ENCODE measurements around the gene DISP1. TPM values are rescaled to one million over a fixed set of nuclear protein-coding genes. Genes with fewer than 3 reads are reported as not detected.

The DISP1 gene, protein sequence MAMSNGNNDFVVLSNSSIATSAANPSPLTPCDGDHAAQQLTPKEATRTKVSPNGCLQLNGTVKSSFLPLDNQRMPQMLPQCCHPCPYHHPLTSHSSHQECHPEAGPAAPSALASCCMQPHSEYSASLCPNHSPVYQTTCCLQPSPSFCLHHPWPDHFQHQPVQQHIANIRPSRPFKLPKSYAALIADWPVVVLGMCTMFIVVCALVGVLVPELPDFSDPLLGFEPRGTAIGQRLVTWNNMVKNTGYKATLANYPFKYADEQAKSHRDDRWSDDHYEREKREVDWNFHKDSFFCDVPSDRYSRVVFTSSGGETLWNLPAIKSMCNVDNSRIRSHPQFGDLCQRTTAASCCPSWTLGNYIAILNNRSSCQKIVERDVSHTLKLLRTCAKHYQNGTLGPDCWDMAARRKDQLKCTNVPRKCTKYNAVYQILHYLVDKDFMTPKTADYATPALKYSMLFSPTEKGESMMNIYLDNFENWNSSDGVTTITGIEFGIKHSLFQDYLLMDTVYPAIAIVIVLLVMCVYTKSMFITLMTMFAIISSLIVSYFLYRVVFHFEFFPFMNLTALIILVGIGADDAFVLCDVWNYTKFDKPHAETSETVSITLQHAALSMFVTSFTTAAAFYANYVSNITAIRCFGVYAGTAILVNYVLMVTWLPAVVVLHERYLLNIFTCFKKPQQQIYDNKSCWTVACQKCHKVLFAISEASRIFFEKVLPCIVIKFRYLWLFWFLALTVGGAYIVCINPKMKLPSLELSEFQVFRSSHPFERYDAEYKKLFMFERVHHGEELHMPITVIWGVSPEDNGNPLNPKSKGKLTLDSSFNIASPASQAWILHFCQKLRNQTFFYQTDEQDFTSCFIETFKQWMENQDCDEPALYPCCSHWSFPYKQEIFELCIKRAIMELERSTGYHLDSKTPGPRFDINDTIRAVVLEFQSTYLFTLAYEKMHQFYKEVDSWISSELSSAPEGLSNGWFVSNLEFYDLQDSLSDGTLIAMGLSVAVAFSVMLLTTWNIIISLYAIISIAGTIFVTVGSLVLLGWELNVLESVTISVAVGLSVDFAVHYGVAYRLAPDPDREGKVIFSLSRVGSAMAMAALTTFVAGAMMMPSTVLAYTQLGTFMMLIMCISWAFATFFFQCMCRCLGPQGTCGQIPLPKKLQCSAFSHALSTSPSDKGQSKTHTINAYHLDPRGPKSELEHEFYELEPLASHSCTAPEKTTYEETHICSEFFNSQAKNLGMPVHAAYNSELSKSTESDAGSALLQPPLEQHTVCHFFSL (N-terminal part only)
- total RNA-seq = 1 to 10 TPM; 1.7 to 4.2 (median 3.0) TPM
- long read RNA-seq, partial matches to known transcripts = 0 of 1 reads
- long read RNA-seq, other reads (novel, unspliced or antisense) = 1 of 1 reads

DNA sequence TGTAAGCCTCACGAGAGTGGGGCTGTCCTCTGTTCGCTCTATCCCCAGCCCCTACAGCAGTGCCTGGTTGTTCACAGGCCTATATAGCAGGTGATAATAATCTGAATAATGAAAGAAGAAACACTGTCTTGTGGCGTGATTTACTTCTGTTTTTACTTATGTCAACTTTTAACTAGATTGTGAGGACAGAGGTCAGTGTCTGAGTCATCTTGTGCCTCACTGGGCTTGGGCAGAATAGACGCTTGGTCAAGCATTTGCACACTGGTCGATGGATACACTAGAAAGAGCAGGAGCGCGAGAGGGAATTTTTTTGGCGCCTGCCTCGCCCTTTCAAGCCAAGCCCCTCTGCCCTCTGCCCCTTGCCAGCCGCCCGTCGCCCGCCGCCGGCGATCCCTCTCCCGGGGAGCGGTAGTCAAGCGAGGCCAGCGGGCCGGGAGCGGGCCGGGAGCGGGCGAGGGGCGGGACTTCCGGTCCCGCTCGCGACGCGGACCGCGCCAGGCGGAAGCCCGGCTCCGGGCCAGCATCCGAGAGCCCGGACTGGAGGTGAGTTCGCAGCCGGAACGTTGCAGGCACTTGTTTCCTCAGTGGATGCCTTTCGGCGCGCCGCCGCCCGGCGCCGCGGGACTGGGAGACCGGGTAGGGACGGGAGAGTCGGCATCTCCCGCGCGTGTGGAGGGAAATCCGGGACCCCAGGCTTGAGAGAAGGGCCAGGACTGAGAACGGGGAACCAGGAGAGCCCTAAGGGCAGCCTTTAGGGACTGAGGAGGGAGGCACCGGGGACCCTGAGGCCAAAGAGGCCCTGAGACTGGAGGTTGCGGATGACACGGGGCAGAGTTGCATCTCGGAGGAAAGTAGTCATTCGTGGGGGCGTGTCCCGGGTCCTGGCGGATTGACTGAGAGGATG, at the start of gene DISP1:
Gene DISP1, plus strand, starts transcription at position 504 of the 904 bp plus-strand sequence. CDS start 127,785 bp downstream, outside the sequence.
- H3K4me1 ChIP-seq = peaks cover 0 to 5% (median 0%) of the 10 kb centered on the region in 4 donors
- H3K36me3 ChIP-seq = no peaks in the 10 kb centered on the region
- peak; percentile 85 to 90 (median 89) for DNase-seq
- H3K4me3 ChIP-seq = peak within 1 kb of the TSS; percentile 68 to 91 (median 69)
- peak; percentile 92 to 98 (median 97) for ATAC-seq
- peak within 1 kb of the TSS; percentile 75 to 85 (median 81) for H3K27ac ChIP-seq
- TF ChIP-seq POLR2A (IDR thresholded peaks at IDR 0.05) = peak; percentile 63
- TF ChIP-seq, protein P1, sequence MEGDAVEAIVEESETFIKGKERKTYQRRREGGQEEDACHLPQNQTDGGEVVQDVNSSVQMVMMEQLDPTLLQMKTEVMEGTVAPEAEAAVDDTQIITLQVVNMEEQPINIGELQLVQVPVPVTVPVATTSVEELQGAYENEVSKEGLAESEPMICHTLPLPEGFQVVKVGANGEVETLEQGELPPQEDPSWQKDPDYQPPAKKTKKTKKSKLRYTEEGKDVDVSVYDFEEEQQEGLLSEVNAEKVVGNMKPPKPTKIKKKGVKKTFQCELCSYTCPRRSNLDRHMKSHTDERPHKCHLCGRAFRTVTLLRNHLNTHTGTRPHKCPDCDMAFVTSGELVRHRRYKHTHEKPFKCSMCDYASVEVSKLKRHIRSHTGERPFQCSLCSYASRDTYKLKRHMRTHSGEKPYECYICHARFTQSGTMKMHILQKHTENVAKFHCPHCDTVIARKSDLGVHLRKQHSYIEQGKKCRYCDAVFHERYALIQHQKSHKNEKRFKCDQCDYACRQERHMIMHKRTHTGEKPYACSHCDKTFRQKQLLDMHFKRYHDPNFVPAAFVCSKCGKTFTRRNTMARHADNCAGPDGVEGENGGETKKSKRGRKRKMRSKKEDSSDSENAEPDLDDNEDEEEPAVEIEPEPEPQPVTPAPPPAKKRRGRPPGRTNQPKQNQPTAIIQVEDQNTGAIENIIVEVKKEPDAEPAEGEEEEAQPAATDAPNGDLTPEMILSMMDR (IDR thresholded peaks at IDR 0.05) = no peak
- no peaks in the 10 kb centered on the region for H3K9me3 ChIP-seq
- H3K27me3 ChIP-seq = no peaks in the 10 kb centered on the region
- 5% methylated on average over 29 of the region's 67 CpGs for WGBS (ENCODE audit: insufficient coverage, low coverage, low lambda C conversion rate, missing lambda C conversion rate)
- intact Hi-C loops (cut with DNase I) = no loop called here

- WGBS (ENCODE audit: insufficient coverage, low coverage, low lambda C conversion rate, missing lambda C conversion rate) = 64% methylated on average over 5 of the region's 5 CpGs
- Histone ChIP-seq H3K36me3 (no peaks in the 10 kb centered on the region), H3K27me3 (no peaks in the 10 kb centered on the region), H3K4me3 (no peak overlapping the region), H3K27ac (no peak overlapping the region), H3K9me3 (peaks cover 0 to 5% (median 0%) of the 10 kb centered on the region in 4 donors), H3K4me1 (no peaks in the 10 kb centered on the region)
- intact Hi-C loops (cut with DNase I) = no loop called here
- ATAC-seq (no peak), DNase-seq (no peak)
- no peak for TF ChIP-seq POLR2A (IDR thresholded peaks at IDR 0.05)
- TF ChIP-seq, protein P1 (IDR thresholded peaks at IDR 0.05) = no peak
Observed at GRCh38 chr1:222767152-222767571, 47.7 kb upstream of the DISP1 start.

GRCh38 chr1:222768592-222768991, 46.2 kb upstream of the DISP1 start:
- H3K27me3 ChIP-seq = no peaks in the 10 kb centered on the region
- H3K36me3 ChIP-seq = no peaks in the 10 kb centered on the region
- peaks cover 0 to 5% (median 0%) of the 10 kb centered on the region in 4 donors for H3K9me3 ChIP-seq
- intact Hi-C loops (cut with DNase I) = no loop called here
- DNase-seq (no peak), ATAC-seq (no peak)
- no peaks in the 10 kb centered on the region for H3K4me1 ChIP-seq
- H3K27ac ChIP-seq = no peak overlapping the region
- TF ChIP-seq POLR2A (IDR thresholded peaks at IDR 0.05) = no peak
- TF ChIP-seq, protein P1 (IDR thresholded peaks at IDR 0.05) = no peak
- H3K4me3 ChIP-seq = no peak overlapping the region

Data from right lobe of liver (tissue), 6 donors.